ENCODE data around the gene ACACA.
"Not testable (repeated sequence)": the region's sequence is repeated elsewhere in the genome, so short reads cannot be mapped to it uniquely, and the experiment has no call there.

The ACACA gene

GRCh38 chr17:37406635-37407461 is at the start of gene ACACA, which contains the start of gene TADA2A:
Gene ACACA (minus strand): TSS chr17:37406836. CDS start chr17:37406299, 537 bp downstream.
Gene TADA2A (plus strand): TSS chr17:37406886. CDS start chr17:37411366, 4,480 bp downstream.
- DNase-seq (ENCODE audit: low spot score in 2 of 2) (peak; percentile 46 to 65), ATAC-seq (replicated peaks; ENCODE audit: extremely low read depth, poor library complexity, severe bottlenecking) (peak; percentile 95)
- H3K4me3 Mint-ChIP-seq, result peak within 1 kb of the TSS; percentile 97
- H3K36me3 Mint-ChIP-seq (ENCODE audit: insufficient read depth), result peaks cover 16% of the 10 kb centered on the region
- no peaks in the 10 kb centered on the region for H3K9me3 Mint-ChIP-seq
- no peaks in the 10 kb centered on the region for H3K27me3 Mint-ChIP-seq
- peak within 1 kb of the TSS; percentile 92 for H3K27ac Mint-ChIP-seq (ENCODE audit: low read depth)
- H3K4me1 Mint-ChIP-seq, result peaks cover 25% of the 10 kb centered on the region

GRCh38 chr17:37450112-37450511 is 43.5 kb upstream of the ACACA start:
- Mint-ChIP-seq H3K9me3 (no peaks in the 10 kb centered on the region), H3K27ac (ENCODE audit: low read depth) (no peak overlapping the region), H3K27me3 (no peaks in the 10 kb centered on the region), H3K4me1 (no peaks in the 10 kb centered on the region), H3K36me3 (ENCODE audit: insufficient read depth) (peaks cover 28% of the 10 kb centered on the region), H3K4me3 (no peak overlapping the region)
- DNase-seq (ENCODE audit: low spot score in 2 of 2) (no peak), ATAC-seq (replicated peaks; ENCODE audit: extremely low read depth, poor library complexity, severe bottlenecking) (no peak)

DNA sequence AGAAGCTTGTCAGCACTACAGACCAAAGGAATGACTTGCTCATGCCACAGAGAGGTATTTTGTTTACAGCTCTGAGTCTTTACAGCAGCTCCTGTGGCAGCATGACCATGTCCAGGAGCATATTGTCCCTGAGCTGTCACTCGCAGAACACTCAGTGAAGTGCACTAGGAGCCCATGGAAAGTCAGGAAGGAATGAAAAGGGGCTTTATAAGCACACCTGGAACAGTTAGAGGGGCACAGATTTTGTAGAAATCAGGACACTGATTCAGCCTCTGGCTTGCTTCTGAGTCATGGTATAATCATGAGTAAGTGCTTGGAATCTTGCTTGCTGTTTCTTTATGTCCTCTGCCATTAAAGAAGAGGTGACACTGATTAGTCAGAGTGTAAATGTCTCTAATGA is 41.0 kb upstream of the ACACA start:
- peaks cover 34% of the 10 kb centered on the region for H3K36me3 Mint-ChIP-seq (ENCODE audit: insufficient read depth)
- no peak for DNase-seq (ENCODE audit: low spot score in 2 of 2)

GRCh38 chr17:37446027-37446426 is 39.4 kb upstream of the ACACA start:
- H3K36me3 Mint-ChIP-seq (ENCODE audit: insufficient read depth), result peaks cover 47% of the 10 kb centered on the region
- no peak for ATAC-seq (replicated peaks; ENCODE audit: extremely low read depth, poor library complexity, severe bottlenecking)

More for the DNA sequence above, 41.0 kb upstream of the ACACA start:
- Mint-ChIP-seq H3K9me3 (no peaks in the 10 kb centered on the region), H3K4me3 (no peak overlapping the region), H3K4me1 (no peaks in the 10 kb centered on the region), H3K27me3 (no peaks in the 10 kb centered on the region), H3K27ac (ENCODE audit: low read depth) (no peak overlapping the region)
- no peak for ATAC-seq (replicated peaks; ENCODE audit: extremely low read depth, poor library complexity, severe bottlenecking)

GRCh38 chr17:37441369-37442014 is 34.9 kb upstream of the ACACA start:
- peaks cover 53% of the 10 kb centered on the region for H3K36me3 Mint-ChIP-seq (ENCODE audit: insufficient read depth)
- not testable (repeated sequence) for H3K27ac Mint-ChIP-seq (ENCODE audit: low read depth); ATAC-seq (replicated peaks; ENCODE audit: extremely low read depth, poor library complexity, severe bottlenecking)

More at GRCh38 chr17:37446027-37446426, 39.4 kb upstream of the ACACA start:
- DNase-seq (ENCODE audit: low spot score in 2 of 2), result no peak
- no peaks in the 10 kb centered on the region for H3K4me1 Mint-ChIP-seq
- no peak overlapping the region for H3K4me3 Mint-ChIP-seq
- H3K27ac Mint-ChIP-seq (ENCODE audit: low read depth), result no peak overlapping the region
- H3K9me3 Mint-ChIP-seq, result no peaks in the 10 kb centered on the region
- H3K27me3 Mint-ChIP-seq, result no peaks in the 10 kb centered on the region

GRCh38 chr17:37440424-37440823 is 33.8 kb upstream of the ACACA start:
- no peaks in the 10 kb centered on the region for H3K4me1 Mint-ChIP-seq
- no peak for DNase-seq (ENCODE audit: low spot score in 2 of 2)
- H3K4me3 Mint-ChIP-seq, result no peak overlapping the region
- H3K27ac Mint-ChIP-seq (ENCODE audit: low read depth), result peak overlapping the region; percentile 22
- H3K36me3 Mint-ChIP-seq (ENCODE audit: insufficient read depth), result peaks cover 50% of the 10 kb centered on the region
- no peaks in the 10 kb centered on the region for H3K27me3 Mint-ChIP-seq
- no peak for ATAC-seq (replicated peaks; ENCODE audit: extremely low read depth, poor library complexity, severe bottlenecking)
- no peaks in the 10 kb centered on the region for H3K9me3 Mint-ChIP-seq

More at GRCh38 chr17:37441369-37442014, 34.9 kb upstream of the ACACA start:
- H3K4me1 Mint-ChIP-seq; H3K4me3 Mint-ChIP-seq; DNase-seq (ENCODE audit: low spot score in 2 of 2); H3K9me3 Mint-ChIP-seq; H3K27me3 Mint-ChIP-seq: not testable (repeated sequence)

GRCh38 chr17:37438141-37438540 is 31.5 kb upstream of the ACACA start:
- Mint-ChIP-seq H3K9me3 (no peaks in the 10 kb centered on the region), H3K4me3 (no peak overlapping the region), H3K27ac (ENCODE audit: low read depth) (no peak overlapping the region), H3K27me3 (no peaks in the 10 kb centered on the region), H3K36me3 (ENCODE audit: insufficient read depth) (peaks cover 45% of the 10 kb centered on the region), H3K4me1 (no peaks in the 10 kb centered on the region)
- DNase-seq (ENCODE audit: low spot score in 2 of 2) (no peak), ATAC-seq (replicated peaks; ENCODE audit: extremely low read depth, poor library complexity, severe bottlenecking) (no peak)

DNA sequence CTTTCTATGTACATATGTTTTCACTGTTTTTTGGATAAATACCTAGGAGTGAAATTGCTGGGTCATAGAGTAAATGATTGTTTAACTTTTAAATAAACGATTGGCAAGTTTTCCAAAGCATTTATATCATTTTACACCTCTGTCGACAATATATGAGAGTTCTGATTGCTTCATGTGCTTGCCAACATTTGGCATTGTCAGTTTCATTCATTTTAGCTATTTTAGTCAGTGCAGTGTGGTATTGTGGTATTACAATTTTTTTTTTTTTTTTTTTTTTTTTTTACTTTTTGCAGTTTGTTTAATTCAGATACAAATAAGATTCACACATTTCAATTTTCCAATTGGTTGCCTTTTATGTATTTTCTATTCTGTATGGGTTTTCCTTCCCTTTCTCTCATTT is 26.0 kb upstream of the ACACA start:
- DNase-seq (ENCODE audit: low spot score in 2 of 2) (no peak), ATAC-seq (replicated peaks; ENCODE audit: extremely low read depth, poor library complexity, severe bottlenecking) (no peak)
- Mint-ChIP-seq H3K4me1 (no peaks in the 10 kb centered on the region), H3K36me3 (ENCODE audit: insufficient read depth) (peaks cover 37% of the 10 kb centered on the region), H3K9me3 (no peaks in the 10 kb centered on the region), H3K27ac (ENCODE audit: low read depth) (no peak overlapping the region), H3K4me3 (no peak overlapping the region), H3K27me3 (no peaks in the 10 kb centered on the region)

- DNase-seq (ENCODE audit: low spot score in 2 of 2) (no peak), ATAC-seq (replicated peaks; ENCODE audit: extremely low read depth, poor library complexity, severe bottlenecking) (no peak)
- Mint-ChIP-seq H3K4me1 (no peaks in the 10 kb centered on the region), H3K27ac (ENCODE audit: low read depth) (no peak overlapping the region), H3K27me3 (no peaks in the 10 kb centered on the region), H3K36me3 (ENCODE audit: insufficient read depth) (peaks cover 49% of the 10 kb centered on the region), H3K4me3 (no peak overlapping the region), H3K9me3 (no peaks in the 10 kb centered on the region)
These were observed 23.5 kb upstream of the ACACA start for GRCh38 chr17:37430051-37430627.

DNA sequence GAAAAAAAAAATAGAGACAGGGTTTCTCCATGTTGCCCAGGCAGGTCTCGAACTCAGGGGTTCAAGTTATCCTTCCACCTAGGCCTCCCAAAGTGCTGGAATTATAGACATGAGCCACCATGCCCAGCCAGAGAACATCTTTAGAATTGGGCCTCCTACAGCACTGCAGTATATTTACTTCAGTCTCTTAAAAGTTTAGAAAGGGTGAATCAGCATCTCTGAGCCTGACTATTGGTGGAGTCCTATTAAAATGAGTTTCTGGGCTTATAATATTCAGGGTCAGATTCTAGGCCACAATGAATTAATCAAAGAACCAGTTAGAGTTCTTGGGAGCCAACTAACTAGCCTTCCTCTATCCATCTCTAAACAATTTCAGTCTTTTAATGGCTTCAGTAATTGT is 22.8 kb upstream of the ACACA start:
- ATAC-seq (replicated peaks; ENCODE audit: extremely low read depth, poor library complexity, severe bottlenecking), result no peak
- no peaks in the 10 kb centered on the region for H3K9me3 Mint-ChIP-seq
- H3K4me3 Mint-ChIP-seq, result no peak overlapping the region
- no peaks in the 10 kb centered on the region for H3K27me3 Mint-ChIP-seq
- H3K4me1 Mint-ChIP-seq, result no peaks in the 10 kb centered on the region
- H3K27ac Mint-ChIP-seq (ENCODE audit: low read depth), result no peak overlapping the region
- peaks cover 53% of the 10 kb centered on the region for H3K36me3 Mint-ChIP-seq (ENCODE audit: insufficient read depth)
- DNase-seq (ENCODE audit: low spot score in 2 of 2), result no peak

GRCh38 chr17:37429039-37429438 is 22.4 kb upstream of the ACACA start:
- DNase-seq (ENCODE audit: low spot score in 2 of 2) (no peak), ATAC-seq (replicated peaks; ENCODE audit: extremely low read depth, poor library complexity, severe bottlenecking) (no peak)
- Mint-ChIP-seq H3K27me3 (no peaks in the 10 kb centered on the region), H3K36me3 (ENCODE audit: insufficient read depth) (peaks cover 55% of the 10 kb centered on the region), H3K9me3 (no peaks in the 10 kb centered on the region), H3K4me1 (no peaks in the 10 kb centered on the region), H3K4me3 (no peak overlapping the region), H3K27ac (ENCODE audit: low read depth) (no peak overlapping the region)

- Mint-ChIP-seq H3K27ac (ENCODE audit: low read depth) (no peak overlapping the region), H3K27me3 (no peaks in the 10 kb centered on the region), H3K4me3 (no peak overlapping the region), H3K36me3 (ENCODE audit: insufficient read depth) (peaks cover 58% of the 10 kb centered on the region), H3K9me3 (no peaks in the 10 kb centered on the region), H3K4me1 (no peaks in the 10 kb centered on the region)
- no peak for ATAC-seq (replicated peaks; ENCODE audit: extremely low read depth, poor library complexity, severe bottlenecking)
- DNase-seq (ENCODE audit: low spot score in 2 of 2), result no peak
These were observed 18.6 kb upstream of the ACACA start for GRCh38 chr17:37425268-37425667.

All from central memory CD8-positive, alpha-beta T cell (primary cell).